Stomach (tissue), 4 donors: ENCODE measurements around the gene VSTM2L.

ENCODE experiments used
- POLR2A ChIP-seq, 4 donors: fragments of 450-650 bp; IDR thresholded peaks; one replicate each; pipeline ENCODE4 v1.6.1; 2016; ENCODE audit warnings: antibody characterized with exemption in 4 of 4, control low read depth in 2 of 4, mild to moderate bottlenecking in 1 of 4, moderate library complexity in 1 of 4
- POLR2AphosphoS5 ChIP-seq, 3 donors: sonication (generic); formaldehyde crosslinking; IDR thresholded peaks; one replicate each; pipeline ENCODE4 v1.6.1; 2016; ENCODE audit warnings: antibody characterized with exemption in 3 of 3
- TF ChIP-seq, protein P1 (sequence below), 7 experiments: fragments of 450-650 bp in 4 of 7; fragments of 200-600 bp in 3 of 7; sonication (generic) in 3 of 7; IDR thresholded peaks; one replicate each; pipeline ENCODE4 v1.5.1; 2016 to 2019; ENCODE audit warnings: antibody characterized with exemption in 7 of 7, control low read depth in 2 of 7, mild to moderate bottlenecking in 1 of 7

DNA sequence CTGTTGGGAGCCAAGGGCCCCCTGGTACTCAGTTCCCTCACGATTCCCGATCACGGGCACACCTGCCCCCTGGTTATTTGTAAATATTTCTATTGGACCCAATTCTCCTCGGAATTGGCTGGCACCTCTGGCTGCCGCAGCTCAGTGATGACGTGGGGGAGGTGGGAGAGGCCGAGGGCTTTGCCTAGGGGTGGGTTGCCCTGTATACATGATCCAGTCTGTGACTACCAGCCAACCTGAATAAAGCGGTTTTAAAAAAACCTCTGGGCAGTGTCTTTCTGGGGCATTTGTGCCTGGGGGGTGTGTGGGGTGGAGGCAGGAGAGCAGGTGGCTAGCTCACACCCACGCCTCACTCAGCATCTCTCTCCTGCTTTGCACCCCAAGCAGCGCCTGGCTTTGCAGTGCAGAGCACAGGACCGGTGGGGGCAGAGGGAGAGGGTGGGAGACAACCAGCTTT is 42.2 kb downstream of the VSTM2L start:
- TF ChIP-seq, protein P1, sequence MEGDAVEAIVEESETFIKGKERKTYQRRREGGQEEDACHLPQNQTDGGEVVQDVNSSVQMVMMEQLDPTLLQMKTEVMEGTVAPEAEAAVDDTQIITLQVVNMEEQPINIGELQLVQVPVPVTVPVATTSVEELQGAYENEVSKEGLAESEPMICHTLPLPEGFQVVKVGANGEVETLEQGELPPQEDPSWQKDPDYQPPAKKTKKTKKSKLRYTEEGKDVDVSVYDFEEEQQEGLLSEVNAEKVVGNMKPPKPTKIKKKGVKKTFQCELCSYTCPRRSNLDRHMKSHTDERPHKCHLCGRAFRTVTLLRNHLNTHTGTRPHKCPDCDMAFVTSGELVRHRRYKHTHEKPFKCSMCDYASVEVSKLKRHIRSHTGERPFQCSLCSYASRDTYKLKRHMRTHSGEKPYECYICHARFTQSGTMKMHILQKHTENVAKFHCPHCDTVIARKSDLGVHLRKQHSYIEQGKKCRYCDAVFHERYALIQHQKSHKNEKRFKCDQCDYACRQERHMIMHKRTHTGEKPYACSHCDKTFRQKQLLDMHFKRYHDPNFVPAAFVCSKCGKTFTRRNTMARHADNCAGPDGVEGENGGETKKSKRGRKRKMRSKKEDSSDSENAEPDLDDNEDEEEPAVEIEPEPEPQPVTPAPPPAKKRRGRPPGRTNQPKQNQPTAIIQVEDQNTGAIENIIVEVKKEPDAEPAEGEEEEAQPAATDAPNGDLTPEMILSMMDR (IDR thresholded peaks at IDR 0.05) = no peak
- no peak for TF ChIP-seq POLR2A (IDR thresholded peaks at IDR 0.05)
- TF ChIP-seq POLR2AphosphoS5 (IDR thresholded peaks at IDR 0.05) = no peak
